HG03175 (cell line): Measurements from ENCODE around the gene FXYD7.
"Not testable (repeated sequence)": the region's sequence is repeated elsewhere in the genome, so short reads cannot be mapped to it uniquely, and the experiment has no call there.

Experiments used
- ATAC-seq: cut with Tn5 transposase; IDR thresholded peaks from one replicate; pipeline ENCODE4 v1.9.1; 2021; ENCODE audit warnings: mild to moderate bottlenecking, moderate library complexity; ENCODE audit not compliant: unreplicated experiment

FXYD7 gene

DNA sequence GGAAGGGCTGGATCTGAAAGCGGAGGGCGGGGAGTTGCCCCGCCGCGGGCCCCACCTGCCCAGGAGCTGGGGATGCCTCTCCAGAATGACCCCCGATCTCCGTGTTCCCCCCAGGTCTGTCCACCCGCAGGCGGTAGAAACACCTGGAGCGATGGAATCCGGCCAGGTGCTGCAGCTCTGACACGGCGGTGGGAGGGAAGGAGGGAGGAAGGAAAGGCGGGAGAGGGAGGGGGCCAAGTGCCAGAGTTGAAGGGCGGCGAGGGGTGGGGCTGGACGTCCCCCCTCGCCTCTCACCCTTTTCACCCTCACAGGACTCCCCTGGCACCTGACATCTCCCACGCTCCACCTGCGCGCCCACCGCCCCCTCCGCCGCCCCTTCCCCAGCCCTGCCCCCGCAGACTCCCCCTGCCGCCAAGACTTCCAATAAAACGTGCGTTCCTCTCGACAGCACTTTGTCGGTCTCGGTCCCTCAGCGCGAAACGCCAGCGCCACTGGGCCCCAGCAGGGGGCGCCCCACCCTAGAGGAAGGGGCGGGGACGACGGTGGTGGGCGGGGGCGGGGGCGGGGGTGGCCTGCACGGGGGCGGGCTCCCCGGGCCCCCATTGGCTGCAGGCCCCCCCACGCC is 337 bp upstream of the FXYD7 start:
- no peak for ATAC-seq

DNA sequence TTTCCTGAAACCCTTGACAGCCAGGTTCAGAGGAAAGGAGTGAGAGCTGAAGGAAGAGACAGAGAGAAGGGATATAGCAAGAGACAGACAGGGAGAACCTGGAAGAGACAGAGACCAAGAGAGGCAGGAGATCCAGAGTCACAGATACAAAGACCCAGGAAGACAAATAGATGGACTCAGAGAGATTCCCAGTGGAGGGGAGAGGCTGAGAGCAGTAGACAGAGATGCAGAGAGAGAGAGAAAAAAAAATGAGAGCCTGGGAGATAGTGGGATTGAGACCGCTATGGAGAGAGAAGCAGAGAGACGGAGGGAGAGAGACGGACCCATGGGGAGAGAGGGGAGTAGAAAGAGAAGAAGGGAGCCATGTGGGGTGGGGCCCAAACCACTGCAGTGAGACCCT is 763 bp downstream of the FXYD7 start:
- ATAC-seq: no peak

DNA sequence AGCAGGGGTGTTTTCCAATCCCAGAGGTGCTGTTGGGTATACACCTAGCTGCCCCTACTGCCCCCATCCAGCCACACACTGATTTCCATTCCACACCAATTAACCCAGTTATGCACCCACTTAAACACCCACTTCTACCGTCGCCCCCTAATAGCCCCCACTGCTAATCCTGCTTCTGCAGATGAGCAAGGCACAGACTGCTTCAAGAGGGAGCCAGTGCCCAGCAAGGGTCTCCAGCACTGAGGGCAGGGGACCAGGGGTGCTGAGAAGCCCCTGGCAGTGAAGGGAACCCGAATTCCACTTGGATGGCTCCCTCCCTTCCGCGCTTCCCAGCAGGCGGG is 1.2 kb downstream of the FXYD7 start:
- no peak for ATAC-seq

DNA sequence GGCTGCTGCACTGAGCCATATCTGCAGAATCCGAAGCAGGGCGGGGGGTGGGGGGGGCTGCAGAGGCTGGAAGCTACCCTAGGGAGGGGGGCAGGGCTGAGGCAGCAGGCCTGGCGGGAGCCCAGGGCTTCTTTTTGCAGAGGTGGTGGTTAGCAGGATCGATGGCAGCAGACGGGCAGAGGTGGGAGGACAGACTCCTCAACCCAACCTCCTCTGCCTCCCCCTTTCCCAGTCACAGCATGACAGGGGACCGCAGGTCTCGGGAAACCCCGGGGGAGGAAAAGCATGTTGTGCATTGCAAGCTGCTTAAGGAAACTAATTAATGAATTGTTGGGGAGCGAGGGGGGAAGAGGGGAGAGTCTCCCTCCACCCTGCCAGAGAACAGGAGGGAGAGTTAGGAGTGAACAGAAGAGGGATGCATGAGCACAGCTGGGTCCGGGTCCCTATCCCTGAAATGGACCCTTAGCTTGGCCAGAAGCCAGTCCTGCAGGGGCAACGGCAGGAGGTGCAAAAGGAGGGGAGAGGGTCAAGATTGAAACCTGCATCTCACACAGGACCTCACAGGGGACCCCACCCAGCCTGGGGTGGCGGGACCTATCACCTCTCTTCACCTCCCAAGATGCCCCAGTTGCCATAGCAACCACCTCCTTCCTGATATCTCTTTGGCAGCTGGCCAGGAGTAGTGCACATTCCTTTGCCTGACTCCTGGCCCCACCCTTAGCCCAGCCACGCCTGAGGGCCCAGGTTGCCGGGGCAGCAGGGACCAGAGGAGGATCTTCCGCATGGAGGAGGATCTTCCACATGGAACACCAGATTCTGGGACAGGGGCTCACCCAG is 1.8 kb downstream of the FXYD7 start:
- ATAC-seq: no peak

DNA sequence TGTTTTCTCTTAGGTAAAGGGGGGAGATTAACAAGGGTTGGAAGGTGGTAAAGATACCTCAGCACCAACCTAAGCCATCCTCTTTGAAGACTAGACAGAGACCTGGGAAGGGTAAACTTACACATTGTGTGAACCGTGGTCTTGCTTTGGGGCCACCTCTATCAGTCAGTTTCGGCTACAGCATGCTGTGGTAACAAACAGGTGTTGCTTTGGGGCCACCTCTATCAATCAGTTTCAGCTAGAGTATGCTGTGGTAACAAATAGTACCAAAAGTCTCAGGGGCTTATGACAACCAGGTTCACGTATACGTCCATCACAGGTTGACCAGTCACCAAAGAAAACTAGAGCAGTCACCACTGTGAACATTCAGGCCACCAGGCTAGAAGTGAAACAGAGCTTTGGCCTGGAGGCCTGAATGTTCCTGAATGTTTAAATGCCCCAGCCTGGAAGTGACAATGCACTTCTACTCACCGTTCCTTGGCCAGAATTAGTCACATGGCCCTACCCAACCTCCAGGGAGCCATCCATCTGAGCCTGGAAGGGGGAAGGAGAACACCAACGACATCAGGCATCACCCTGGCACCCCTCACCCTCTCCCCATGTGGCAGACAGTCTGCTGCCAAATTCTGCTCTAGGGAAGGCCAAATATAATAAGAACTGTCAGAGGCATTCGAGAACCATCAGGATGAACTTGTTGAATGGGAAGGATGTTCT is 3.8 kb downstream of the FXYD7 start:
- no peak for ATAC-seq

DNA sequence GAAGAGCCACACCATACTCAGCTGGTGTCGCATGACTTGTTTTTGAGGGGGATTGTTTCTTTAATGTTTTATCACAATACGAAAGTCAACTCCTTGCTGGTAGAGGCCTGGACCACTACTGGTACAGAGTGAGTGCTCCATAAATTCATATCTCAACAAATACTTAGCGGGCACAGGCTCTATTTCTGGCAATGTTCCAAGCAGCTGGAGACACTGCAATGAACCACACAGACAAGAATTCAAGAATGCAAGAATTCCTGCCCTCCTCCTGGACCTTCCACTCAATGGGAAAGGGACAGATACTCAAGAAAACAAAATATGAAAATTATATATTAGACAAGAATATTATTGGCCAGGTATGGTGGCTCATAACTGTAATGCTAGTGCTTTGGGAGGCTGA is 6.4 kb downstream of the FXYD7 start:
- no peak for ATAC-seq

DNA sequence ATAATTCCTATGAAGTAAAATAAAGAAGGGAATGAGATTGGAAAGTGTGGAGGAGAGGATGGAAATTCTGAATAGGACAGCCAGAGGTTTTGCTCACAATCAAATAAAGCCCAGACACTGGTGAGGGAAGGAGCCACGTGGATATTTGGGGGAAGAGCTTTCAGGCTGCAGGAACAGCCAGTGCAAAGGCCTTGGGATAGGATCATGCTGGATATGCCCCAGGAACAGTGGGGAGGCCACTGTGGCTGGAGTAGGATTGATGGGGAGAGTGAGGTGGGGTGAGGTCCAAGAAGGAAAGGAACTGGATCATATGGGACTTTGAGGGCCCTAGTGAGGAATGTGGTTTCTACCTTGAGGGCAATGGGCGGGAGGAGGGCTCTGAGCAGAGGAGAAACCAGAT is 7.4 kb downstream of the FXYD7 start:
- no peak for ATAC-seq

DNA sequence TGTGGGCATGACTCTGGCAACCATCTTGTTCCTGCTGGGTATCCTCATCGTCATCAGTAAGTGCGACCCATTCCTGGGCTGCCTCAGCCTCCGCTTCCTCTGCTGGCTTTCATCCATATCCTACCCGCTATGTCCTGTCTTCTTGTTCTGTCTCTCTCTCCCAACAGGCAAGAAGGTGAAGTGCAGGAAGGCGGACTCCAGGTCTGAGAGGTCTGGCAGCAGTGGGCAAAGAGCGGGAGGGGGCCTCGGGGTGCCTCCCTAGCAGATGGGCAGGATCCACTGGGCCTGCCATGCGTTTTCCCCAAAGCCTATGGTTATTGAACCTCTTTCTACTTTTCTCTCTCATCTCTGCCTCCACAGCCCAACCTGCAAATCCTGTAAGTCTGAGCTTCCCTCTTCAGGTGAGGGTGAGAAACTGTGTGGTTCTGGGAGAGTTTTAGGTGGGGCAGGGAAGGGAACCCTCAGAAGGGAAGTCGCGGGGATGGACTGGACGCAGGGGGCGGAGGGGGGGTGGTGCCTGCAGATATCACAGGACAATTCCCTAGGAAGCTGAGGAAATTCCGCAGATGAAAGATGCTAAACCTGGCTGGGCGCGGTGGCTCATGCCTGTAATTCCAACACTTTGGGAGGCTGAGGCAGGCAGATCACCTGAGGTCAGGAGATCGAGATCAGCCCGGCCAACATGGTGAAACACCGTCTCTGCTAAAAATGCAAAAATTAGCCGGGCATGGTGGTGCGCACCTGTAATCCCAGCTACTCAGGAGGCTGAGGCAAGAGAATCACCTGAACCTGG is 8.4 kb downstream of the FXYD7 start:
- ATAC-seq: no peak

DNA sequence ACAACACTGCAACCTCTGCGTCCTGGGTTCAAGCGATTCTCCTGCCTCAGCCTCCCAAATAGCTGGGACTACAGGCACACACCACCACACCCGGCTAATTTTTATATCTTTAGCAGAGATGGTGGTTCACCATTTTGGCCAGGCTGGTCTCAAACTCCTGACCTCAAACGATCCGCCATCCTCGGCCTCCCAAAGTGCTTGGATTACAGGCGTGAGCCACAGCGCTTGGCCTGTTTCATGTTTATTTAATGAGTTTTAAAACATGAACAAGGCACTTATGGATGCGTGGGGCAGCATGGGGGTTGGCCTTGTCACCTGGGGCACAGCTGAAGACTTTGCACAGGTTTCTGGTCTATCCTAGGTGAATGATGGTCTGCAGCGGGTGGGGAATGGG is 10.1 kb downstream of the FXYD7 start:
- not testable (repeated sequence) for ATAC-seq

DNA sequence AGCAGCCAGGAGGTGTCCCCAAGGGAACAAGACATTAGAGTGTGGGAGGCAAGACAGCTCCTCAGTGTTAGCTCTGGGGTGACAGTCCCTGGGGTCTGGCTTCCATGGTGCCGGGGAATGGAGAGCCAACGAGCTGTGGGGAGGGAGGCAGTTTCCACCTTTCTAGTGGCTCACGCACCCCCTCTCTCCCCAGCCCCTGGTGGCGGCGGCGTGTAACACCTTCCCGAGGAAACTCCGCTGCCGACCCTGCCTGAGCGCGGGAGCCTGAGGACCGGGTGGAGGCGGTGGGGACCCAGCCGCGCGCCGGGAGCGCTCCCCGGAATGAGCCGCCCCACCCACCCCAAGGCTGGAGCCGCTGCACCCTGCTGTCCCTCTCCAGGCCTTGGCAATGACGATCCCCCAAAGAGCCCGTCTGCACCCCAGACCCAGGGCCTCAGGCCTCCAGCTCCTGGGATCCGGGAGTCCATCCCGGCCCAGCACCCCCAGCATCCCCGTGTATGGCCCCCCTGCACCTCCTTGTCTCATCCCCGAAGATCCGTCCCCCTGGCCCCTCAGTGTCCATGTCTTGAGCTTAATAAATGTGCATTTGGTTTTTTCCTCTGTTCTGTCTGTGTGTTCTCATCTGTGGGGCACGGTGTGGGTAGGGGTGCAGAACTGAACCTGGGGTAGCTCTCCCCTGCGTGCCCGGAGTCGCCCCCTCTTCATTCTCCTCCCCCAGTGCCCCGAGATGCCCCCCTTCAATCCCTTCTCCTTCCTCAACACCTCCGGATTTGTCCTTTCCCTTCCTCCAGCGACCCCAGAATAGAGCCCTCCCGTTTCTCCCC is 10.9 kb downstream of the FXYD7 start:
- peak; percentile 57 for ATAC-seq

DNA sequence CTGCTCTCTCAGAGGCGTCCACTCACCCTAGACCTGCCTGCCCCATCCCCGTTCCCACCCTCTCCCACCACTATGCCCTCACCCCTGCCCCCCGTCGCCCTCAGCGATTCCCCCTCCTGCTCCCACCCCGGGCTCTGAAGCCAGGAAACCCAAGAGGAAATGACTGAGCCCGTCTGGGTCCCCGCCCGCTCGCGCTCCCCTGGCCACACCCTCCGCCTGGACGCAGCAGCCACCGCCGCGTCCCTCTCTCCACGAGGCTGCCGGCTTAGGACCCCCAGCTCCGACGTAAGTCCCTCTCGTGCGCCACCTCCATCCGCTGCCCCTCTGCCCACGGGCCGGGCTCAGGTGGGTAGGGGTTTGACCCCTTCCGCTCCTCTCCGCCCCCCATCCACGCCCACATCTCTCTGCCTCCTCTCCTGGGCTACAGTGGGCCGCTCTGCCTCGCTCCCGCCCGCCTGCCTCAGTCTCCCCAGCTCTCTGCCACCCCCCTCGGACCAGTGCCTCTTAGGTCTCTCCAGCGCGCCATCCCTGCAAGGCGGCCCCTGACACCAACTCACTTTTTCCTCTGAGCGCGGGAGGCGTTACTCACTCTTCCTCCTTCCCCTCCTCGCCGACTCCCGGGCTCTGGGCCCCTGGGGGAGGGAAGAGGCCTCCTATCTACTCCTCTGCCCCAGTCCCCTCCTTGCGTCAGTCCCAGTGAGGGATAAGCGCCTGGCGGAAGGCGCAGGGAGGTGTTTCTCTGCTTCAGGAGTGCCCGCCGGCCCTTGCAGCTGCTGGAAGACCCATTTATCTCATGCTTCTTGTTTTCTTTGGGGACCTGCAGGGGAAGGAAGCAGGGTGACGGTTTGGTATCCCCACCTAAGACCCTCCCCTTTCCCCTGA is 11.7 kb downstream of the FXYD7 start, which contains the start of gene FXYD5:
Gene FXYD5, plus strand, starts transcription at position 211 of the 882 bp plus-strand sequence. CDS start 816 bp downstream, outside the sequence.
- ATAC-seq: no peak

DNA sequence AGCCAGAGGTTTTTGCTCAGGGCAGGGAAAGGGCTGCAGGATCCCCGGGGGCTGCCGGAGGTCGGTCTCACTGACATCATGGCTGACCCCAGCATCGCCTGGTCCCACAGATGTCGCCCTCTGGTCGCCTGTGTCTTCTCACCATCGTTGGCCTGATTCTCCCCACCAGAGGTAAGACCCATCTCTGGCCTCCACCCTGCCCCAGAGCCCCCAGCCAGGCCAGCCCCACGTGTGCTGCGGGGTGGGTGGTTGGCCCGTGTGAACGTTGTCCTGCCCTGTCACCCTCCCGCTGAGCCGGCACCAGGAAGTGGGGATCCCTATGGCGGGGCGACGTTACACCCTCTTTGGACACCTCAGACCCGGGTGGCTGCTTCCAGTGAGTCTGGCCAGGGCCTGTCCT is 12.4 kb downstream of the FXYD7 start:
- ATAC-seq: no peak

DNA sequence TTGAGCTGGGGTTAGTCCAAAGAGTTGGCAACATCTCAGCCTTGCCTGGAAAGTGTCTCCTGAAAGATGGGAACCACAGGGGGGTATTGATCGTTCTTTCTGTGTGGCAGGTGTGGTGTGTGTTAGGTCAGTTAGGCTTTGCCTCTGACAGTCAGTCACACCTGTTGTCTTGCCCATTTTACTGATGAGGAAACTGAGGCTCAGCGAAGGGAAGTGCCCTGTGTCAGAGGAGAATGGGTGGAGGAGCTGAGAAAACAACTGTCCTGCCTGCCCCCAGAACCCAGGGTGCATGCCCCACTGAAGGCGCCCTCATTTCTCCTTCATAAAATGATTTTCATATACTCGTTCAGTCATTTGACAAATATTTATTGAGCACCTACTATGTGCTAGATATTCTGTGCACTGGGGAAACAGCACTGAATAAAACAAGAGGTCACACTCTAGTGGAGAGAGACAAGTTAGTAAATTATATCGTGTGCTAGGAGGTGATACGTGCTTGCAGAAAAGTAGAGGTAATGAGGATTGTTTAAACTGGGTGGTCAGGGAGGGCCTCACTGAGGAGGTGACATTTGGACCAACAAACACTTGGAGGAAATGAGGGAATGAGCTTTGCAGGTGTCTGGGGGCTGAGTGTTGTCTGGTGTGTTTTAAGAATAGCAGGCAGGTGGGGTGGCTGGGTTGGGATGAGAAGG is 13.1 kb downstream of the FXYD7 start:
- ATAC-seq: no peak

DNA sequence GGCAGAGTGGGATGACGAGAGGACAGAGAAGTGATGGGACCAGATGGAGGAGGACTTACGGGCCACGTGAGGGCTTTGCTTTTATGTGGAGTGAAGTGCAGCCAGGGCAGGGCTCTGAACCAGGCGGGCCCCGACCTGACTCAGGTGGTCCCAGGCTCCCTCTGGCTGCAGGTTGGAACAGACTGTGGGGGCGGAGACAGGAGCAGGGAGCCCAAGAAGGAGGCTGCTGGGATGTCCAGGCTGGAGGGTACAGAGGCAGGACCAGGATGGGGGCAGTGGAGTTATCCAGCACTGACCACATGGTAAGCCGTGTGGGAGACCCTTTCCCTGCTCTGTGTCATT is 13.6 kb downstream of the FXYD7 start:
- ATAC-seq: no peak

DNA sequence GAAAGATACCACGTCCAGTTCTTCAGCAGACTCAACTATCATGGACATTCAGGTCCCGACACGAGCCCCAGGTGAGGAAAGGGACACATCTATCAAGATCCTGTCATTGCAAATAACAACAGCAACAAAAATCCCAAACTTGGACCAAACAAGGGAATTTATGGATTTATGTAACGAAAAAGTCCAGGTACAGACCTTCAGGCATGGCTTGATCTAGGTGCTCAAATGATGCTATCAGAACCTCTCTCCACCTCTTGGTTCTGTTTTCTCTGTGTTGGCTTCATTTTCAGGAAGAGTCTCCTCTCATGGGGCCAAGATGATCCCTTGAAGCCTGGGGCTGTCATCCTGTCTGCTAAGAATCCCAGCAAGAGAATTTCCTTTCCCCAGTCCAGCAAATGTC is 14.4 kb downstream of the FXYD7 start:
- no peak for ATAC-seq

DNA sequence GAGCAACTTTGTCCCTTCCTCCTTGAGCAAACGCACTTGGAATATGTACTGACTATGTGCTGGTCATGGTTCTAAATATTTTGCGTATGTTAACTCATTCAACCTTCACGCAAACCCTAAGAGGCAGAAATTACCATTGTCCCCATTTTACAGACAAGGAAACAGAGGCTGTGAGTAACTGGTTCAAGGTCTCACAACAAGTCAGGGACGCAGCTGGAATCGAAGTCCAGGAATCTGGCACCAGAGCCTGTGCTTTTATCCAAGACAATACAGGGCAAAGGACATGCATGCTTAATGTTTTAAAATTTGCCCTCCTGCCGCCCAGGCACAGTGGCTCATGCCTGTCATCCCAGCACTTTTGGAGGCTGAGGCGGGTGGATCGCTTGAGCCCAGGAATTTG is 16.6 kb downstream of the FXYD7 start:
- no peak for ATAC-seq

DNA sequence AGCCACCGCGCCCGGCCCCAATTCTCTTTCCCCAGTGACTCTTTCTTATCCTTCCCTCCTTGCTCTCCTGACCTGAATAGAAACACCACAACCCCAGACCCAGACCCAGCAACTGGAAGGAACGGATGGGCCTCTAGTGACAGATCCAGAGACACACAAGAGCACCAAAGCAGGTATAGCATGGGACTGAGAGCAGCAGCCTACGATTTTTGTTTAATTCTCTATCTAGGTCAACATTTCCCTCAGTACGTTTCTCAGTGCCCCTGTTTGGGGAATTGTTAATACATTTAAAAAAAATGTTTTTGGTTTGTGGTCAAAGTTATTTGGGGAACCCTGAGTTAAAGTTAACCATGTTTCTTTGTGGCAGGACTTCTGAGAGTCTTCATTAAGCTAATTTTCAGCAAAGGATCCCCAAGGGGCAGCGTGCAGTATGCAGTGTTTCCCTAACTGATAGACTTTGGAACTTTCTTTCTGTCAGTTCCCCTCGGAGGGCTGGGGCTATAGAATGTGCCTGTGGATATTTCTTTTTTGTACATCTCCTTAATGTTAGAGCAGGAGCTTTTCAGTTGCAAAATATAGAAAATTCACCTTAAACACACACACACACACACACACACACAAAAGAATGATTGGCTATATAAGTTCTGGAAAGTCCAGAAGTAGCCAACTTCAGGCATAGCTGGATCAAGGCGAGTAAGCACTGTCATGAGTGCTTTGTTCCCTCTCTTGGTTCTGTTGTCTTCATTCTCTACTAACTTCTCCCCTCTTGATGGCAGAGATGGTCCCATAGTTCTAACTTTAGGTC is 17.8 kb downstream of the FXYD7 start:
- ATAC-seq: no peak

DNA sequence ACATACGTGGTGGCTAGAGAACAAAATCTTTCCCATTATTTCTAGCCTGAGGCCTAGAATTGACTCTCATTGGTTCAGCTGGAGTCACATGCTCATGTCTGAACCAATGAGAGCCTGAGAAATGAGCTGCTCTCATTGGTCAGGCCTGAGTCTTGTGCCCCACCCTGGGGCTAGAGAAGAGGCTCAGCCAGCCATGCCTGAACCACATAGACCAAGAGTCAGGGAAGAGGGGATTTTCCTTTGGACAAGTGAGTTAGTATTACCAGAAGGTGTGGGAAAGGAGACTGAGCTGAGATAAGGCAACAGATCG is 18.3 kb downstream of the FXYD7 start:
- ATAC-seq: no peak
